GM10266 (cell line): ENCODE results near the gene TJP3.

ENCODE experiments used
- DNase-seq: peaks from one replicate; pipeline ENCODE4 v3.0.0; 2012; ENCODE audit errors: extremely low spot score
- TF ChIP-seq, protein P1 (sequence below): IDR thresholded peaks from 2 replicates; pipeline ENCODE4 v1.5.1; 2012; ENCODE audit warnings: mild to moderate bottlenecking, low read depth; ENCODE audit not compliant: control insufficient read depth, insufficient read depth; ENCODE audit errors: missing control alignments

Gene TJP3

GRCh38 chr19:3738477-3739220, 30.5 kb downstream of the TJP3 start:
- DNase-seq = no peak
- TF ChIP-seq, protein P1, sequence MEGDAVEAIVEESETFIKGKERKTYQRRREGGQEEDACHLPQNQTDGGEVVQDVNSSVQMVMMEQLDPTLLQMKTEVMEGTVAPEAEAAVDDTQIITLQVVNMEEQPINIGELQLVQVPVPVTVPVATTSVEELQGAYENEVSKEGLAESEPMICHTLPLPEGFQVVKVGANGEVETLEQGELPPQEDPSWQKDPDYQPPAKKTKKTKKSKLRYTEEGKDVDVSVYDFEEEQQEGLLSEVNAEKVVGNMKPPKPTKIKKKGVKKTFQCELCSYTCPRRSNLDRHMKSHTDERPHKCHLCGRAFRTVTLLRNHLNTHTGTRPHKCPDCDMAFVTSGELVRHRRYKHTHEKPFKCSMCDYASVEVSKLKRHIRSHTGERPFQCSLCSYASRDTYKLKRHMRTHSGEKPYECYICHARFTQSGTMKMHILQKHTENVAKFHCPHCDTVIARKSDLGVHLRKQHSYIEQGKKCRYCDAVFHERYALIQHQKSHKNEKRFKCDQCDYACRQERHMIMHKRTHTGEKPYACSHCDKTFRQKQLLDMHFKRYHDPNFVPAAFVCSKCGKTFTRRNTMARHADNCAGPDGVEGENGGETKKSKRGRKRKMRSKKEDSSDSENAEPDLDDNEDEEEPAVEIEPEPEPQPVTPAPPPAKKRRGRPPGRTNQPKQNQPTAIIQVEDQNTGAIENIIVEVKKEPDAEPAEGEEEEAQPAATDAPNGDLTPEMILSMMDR = no peak

DNA sequence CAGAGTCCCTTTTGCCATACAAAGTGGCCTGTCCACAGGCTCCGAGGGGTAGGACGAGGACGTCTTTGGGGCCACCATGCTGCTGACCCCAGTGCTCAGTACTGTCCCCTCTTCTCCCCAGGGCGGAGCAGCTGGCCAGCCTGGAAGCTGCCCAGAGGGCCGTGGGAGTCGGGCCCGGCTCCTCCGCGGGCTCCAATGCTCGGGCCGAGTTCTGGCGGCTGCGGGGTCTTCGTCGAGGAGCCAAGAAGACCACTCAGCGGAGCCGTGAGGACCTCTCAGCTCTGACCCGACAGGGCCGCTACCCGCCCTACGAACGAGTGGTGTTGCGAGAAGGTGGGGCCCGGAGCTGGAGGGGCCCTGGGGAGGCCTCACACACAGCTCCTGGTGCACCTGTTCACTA, 32.2 kb downstream of the TJP3 start:
- DNase-seq = no peak
- TF ChIP-seq, protein P1 = no peak

DNA sequence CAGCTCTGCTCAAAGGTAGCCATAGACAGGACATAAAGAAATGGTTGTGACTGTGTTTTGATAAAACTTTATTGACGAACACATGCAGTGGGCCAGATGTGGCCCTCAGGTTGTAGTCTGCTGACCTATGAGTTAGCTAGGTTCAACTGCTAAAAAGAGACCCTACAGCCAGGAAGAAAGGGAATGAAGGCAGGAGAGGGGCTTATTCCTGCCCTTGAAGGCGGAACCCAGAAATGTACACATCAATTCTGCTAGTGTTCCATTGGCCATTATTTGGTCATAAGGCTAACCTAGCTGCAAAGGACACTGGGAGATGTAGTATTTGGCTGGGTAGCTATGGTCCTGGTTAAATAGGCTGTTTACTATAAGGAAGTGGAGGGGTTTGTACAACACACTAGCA, 35.3 kb downstream of the TJP3 start:
- no peak for DNase-seq

GRCh38 chr19:3745363-3746045, 37.3 kb downstream of the TJP3 start:
- DNase-seq = no peak
- TF ChIP-seq, protein P1 = no peak

More for the DNA sequence above, 35.3 kb downstream of the TJP3 start:
- TF ChIP-seq, protein P1 = no peak

- no peak for DNase-seq
- TF ChIP-seq, protein P1 = no peak
Observed at GRCh38 chr19:3746371-3747056, 38.3 kb downstream of the TJP3 start.

DNA sequence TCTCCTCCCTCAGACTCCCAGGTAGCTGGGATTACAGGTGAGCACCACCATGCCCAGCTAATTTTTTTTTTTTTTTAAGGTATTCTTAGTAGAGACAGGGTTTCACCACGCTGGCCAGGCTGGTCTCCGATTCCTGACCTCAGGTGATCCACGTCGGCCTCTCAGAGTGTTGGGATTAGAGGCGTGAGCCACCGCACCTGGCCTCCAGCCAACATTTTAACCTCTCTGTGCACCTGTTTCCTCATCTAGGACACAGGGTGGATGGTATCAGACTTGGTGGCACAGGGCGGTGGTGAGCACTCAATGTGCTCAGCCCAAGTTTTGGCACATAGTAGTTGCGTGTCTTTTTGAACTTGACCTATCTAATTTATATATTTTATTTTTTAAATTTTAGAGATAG, 40.8 kb downstream of the TJP3 start:
- TF ChIP-seq, protein P1 = no peak

GRCh38 chr19:3750211-3750610, 42.0 kb downstream of the TJP3 start:
- TF ChIP-seq, protein P1 = no peak
- DNase-seq = no peak

More for the DNA sequence above, 40.8 kb downstream of the TJP3 start:
- no peak for DNase-seq
